Measurements from ENCODE around the gene CD276. TPM values are rescaled to one million over a fixed set of nuclear protein-coding genes. Genes with fewer than 3 reads are reported as not detected.

CD276 gene
- total RNA-seq, 2 experiments from 2014 or later: not detected

- H3K4me1 Mint-ChIP-seq (ENCODE audit: low read depth): peaks cover 11% of the 10 kb centered on the region
- DNase-seq (no peak), ATAC-seq (no peak)
- peaks cover 65% of the 10 kb centered on the region for H3K27me3 Mint-ChIP-seq (ENCODE audit: low read depth)
- no peak overlapping the region for H3K27ac Mint-ChIP-seq
- ChIA-PET CTCF (interaction anchor here (1.1 to 4.4 kb wide), 7 partner anchors 8 to 124 kb away, joined by 3 to 30 read pairs (median 7); no protein-coding TSS in a partner anchor), POLR2A (interaction anchor here (0.9 kb wide), 1 partner anchor 32 kb away, joined by 3 read pairs; no protein-coding TSS in a partner anchor)
- H3K9me3 Mint-ChIP-seq (ENCODE audit: insufficient read depth): no peaks in the 10 kb centered on the region
- no peak overlapping the region for H3K4me3 Mint-ChIP-seq
- H3K36me3 Mint-ChIP-seq (ENCODE audit: low read depth): no peaks in the 10 kb centered on the region
Measured at GRCh38 chr15:73685981-73686380, 1.8 kb downstream of the CD276 start.

DNA sequence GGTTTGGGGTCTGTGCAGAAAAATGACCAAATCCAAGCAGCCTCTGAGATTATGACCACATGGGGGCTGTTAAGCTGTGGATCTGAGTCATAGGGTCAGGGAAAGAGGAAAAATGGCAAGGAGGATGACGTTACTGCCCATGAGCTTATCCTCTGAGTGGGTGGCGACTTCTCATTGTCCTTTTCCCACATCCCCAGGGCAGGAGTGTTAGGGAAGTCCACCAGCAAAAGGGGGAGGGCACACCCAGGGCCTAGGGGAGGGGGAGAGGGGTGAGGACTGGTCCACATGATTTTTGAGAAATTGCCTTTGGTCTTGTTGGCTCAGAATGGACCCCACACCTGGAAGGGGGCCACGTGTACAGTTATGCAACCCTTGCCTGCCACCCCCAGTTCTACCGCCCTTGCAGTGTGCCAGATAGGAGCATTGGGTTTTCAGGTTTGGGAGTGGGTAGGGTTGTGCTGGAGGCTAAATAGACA is 2.6 kb downstream of the CD276 start:
- H3K36me3 Mint-ChIP-seq (ENCODE audit: low read depth): no peaks in the 10 kb centered on the region
- DNase-seq (no peak), ATAC-seq (no peak)
- peaks cover 11% of the 10 kb centered on the region for H3K4me1 Mint-ChIP-seq (ENCODE audit: low read depth)
- H3K4me3 Mint-ChIP-seq: no peak overlapping the region
- peaks cover 57% of the 10 kb centered on the region for H3K27me3 Mint-ChIP-seq (ENCODE audit: low read depth)
- H3K27ac Mint-ChIP-seq: no peak overlapping the region
- no peaks in the 10 kb centered on the region for H3K9me3 Mint-ChIP-seq (ENCODE audit: insufficient read depth)
- ChIA-PET CTCF (interaction anchor here (1.4 to 4.4 kb wide), 6 partner anchors 8 to 50 kb away, joined by 4 to 30 read pairs (median 12); no protein-coding TSS in a partner anchor), POLR2A (no interaction called here)

DNA sequence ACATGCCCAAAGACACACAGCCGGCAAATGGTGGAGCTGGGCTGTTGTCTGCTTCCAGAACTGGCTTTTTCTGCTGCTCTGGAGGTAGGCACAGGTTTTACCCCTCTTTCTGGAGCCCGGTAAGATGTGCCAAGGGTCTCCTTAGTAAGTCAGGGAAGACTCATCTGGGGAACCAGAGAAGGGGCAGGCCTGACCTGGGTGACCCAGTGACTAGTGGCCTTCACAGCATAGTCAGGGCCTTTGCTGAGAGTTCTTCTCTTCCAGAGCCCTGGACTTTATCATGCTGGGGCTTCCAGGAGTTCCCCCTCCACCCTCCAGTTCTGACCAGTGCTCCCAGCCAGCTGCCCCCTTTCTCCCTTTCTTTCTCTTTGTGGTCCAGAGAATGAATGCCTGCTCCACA is 3.2 kb downstream of the CD276 start:
- Mint-ChIP-seq H3K36me3 (ENCODE audit: low read depth) (no peaks in the 10 kb centered on the region), H3K4me3 (no peak overlapping the region), H3K27ac (no peak overlapping the region), H3K4me1 (ENCODE audit: low read depth) (peaks cover 11% of the 10 kb centered on the region), H3K27me3 (ENCODE audit: low read depth) (peaks cover 51% of the 10 kb centered on the region), H3K9me3 (ENCODE audit: insufficient read depth) (no peaks in the 10 kb centered on the region)
- ChIA-PET CTCF (interaction anchor here (2.0 to 3.7 kb wide), 2 partner anchors 10 to 17 kb away, joined by 17 to 30 read pairs; no protein-coding TSS in a partner anchor), POLR2A (no interaction called here)
- no peak for DNase-seq
- ATAC-seq: no peak

DNA sequence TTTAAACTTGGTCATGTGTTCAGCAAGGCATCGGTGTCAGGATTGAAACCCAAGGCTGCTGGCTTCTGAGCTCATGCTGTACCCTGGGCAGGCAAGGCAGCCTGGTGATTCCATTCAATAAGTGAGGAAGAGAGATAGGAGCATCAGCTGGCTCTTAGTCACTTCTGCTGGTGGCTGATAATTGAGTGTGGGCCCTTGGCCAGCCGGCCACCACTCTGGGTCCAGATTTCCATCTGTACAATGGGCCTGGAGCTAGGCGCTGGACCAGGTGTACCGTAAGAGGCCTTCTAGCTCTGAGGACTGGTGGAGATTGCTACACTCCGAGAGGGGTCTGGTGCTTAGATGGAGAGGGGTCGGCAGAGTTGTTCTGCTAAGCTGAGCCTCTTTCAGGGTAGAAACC is 4.3 kb downstream of the CD276 start:
- Mint-ChIP-seq H3K4me1 (ENCODE audit: low read depth) (peaks cover 8% of the 10 kb centered on the region), H3K27ac (no peak overlapping the region), H3K36me3 (ENCODE audit: low read depth) (no peaks in the 10 kb centered on the region), H3K9me3 (ENCODE audit: insufficient read depth) (no peaks in the 10 kb centered on the region), H3K4me3 (no peak overlapping the region), H3K27me3 (ENCODE audit: low read depth) (peaks cover 49% of the 10 kb centered on the region)
- POLR2A ChIA-PET: no interaction called here
- ATAC-seq (no peak), DNase-seq (no peak)
- CTCF ChIA-PET: interaction anchor here (0.6 to 3.7 kb wide), 3 partner anchors 11 to 16 kb away, joined by 3 to 30 read pairs (median 4); no protein-coding TSS in a partner anchor

DNA sequence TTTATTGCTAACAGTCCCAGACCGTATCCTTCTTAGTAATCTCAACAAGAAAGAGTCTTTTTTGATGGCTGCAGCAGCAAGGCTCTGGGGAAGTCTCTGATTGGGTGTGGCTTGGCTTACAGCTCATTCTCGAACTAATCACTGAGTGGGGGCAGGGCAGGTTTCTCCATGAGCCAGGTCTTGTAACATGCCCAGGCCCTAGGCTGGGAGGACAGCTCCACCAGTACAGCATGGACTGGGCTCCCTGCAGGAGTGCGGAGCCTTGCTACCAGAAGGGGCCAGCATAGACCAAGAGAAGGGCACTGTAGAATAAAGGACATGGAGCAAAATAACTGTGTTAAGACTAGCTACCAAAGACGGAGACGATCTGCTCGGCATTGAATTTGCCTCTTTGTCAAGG is 7.2 kb downstream of the CD276 start:
- DNase-seq: no peak
- Mint-ChIP-seq H3K9me3 (ENCODE audit: insufficient read depth) (no peaks in the 10 kb centered on the region), H3K4me3 (no peak overlapping the region), H3K36me3 (ENCODE audit: low read depth) (no peaks in the 10 kb centered on the region), H3K4me1 (ENCODE audit: low read depth) (peaks cover 13% of the 10 kb centered on the region), H3K27me3 (ENCODE audit: low read depth) (peaks cover 49% of the 10 kb centered on the region), H3K27ac (no peak overlapping the region)
- CTCF ChIA-PET: interaction anchor here (0.6 to 2.0 kb wide), 7 partner anchors 9 to 1229 kb away, joined by 3 to 16 read pairs (median 3); no protein-coding TSS in a partner anchor
- POLR2A ChIA-PET: no interaction called here
- no peak for ATAC-seq

DNA sequence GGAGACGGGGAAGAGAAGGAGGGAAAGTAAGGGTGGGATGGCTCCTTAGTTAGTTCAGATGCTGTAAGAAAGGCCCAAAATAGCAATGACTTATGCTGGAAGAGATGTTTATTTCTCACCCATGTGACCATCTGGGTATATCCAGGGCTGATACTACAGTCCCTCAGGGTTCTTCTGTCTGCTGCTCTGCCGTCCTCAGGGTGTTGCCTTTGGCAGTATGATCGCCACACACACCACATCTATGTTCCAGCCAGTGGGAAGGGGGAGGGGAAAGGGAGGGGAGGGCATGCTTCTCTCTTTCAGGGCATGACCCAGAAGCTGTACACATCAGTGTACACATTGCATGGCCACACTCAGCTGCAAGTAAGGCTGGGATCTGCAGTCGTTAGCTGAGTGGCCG is 10.2 kb downstream of the CD276 start:
- Mint-ChIP-seq H3K27ac (no peak overlapping the region), H3K27me3 (ENCODE audit: low read depth) (peaks cover 48% of the 10 kb centered on the region), H3K4me1 (ENCODE audit: low read depth) (peaks cover 32% of the 10 kb centered on the region), H3K9me3 (ENCODE audit: insufficient read depth) (no peaks in the 10 kb centered on the region), H3K36me3 (ENCODE audit: low read depth) (no peaks in the 10 kb centered on the region), H3K4me3 (no peak overlapping the region)
- ChIA-PET POLR2A (no interaction called here), CTCF (interaction anchor here (0.8 to 10.0 kb wide), 5 partner anchors 8 to 60 kb away, joined by 3 to 228 read pairs (median 7); partner anchors contain the start of gene NPTN)
- DNase-seq (no peak), ATAC-seq (no peak)

- H3K27me3 Mint-ChIP-seq (ENCODE audit: low read depth): peaks cover 59% of the 10 kb centered on the region
- POLR2A ChIA-PET: interaction anchor here (1.3 kb wide), 1 partner anchor 14 kb away, joined by 3 read pairs; no protein-coding TSS in a partner anchor
- no peak for ATAC-seq
- no peaks in the 10 kb centered on the region for H3K36me3 Mint-ChIP-seq (ENCODE audit: low read depth)
- DNase-seq: no peak
- H3K4me3 Mint-ChIP-seq: no peak overlapping the region
- no peak overlapping the region for H3K27ac Mint-ChIP-seq
- peaks cover 35% of the 10 kb centered on the region for H3K4me1 Mint-ChIP-seq (ENCODE audit: low read depth)
- H3K9me3 Mint-ChIP-seq (ENCODE audit: insufficient read depth): no peaks in the 10 kb centered on the region
- CTCF ChIA-PET: interaction anchor here (1.0 to 10.0 kb wide), 8 partner anchors 9 to 211 kb away, joined by 3 to 228 read pairs (median 7); partner anchors contain the start of gene NPTN
Measured at GRCh38 chr15:73695773-73696640, 11.8 kb downstream of the CD276 start.

- H3K27me3 Mint-ChIP-seq (ENCODE audit: low read depth): peaks cover 59% of the 10 kb centered on the region
- peak overlapping the region; percentile 30 for H3K4me3 Mint-ChIP-seq
- CTCF ChIA-PET: interaction anchor here (0.8 to 10.0 kb wide), 7 partner anchors 8 to 211 kb away, joined by 3 to 228 read pairs (median 4); partner anchors contain the start of gene NPTN
- ATAC-seq (no peak), DNase-seq (no peak)
- no peak overlapping the region for H3K27ac Mint-ChIP-seq
- no peaks in the 10 kb centered on the region for H3K36me3 Mint-ChIP-seq (ENCODE audit: low read depth)
- peaks cover 35% of the 10 kb centered on the region for H3K4me1 Mint-ChIP-seq (ENCODE audit: low read depth)
- POLR2A ChIA-PET: interaction anchor here (1.3 kb wide), 1 partner anchor 14 kb away, joined by 3 read pairs; no protein-coding TSS in a partner anchor
- H3K9me3 Mint-ChIP-seq (ENCODE audit: insufficient read depth): no peaks in the 10 kb centered on the region
Measured at GRCh38 chr15:73696641-73697001, 12.4 kb downstream of the CD276 start.

GRCh38 chr15:73697033-73697467 is 12.9 kb downstream of the CD276 start:
- peaks cover 59% of the 10 kb centered on the region for H3K27me3 Mint-ChIP-seq (ENCODE audit: low read depth)
- POLR2A ChIA-PET: interaction anchor here (0.8 to 1.3 kb wide), 2 partner anchors 15 to 61 kb away, joined by 3 read pairs; no protein-coding TSS in a partner anchor
- H3K9me3 Mint-ChIP-seq (ENCODE audit: insufficient read depth): no peaks in the 10 kb centered on the region

DNA sequence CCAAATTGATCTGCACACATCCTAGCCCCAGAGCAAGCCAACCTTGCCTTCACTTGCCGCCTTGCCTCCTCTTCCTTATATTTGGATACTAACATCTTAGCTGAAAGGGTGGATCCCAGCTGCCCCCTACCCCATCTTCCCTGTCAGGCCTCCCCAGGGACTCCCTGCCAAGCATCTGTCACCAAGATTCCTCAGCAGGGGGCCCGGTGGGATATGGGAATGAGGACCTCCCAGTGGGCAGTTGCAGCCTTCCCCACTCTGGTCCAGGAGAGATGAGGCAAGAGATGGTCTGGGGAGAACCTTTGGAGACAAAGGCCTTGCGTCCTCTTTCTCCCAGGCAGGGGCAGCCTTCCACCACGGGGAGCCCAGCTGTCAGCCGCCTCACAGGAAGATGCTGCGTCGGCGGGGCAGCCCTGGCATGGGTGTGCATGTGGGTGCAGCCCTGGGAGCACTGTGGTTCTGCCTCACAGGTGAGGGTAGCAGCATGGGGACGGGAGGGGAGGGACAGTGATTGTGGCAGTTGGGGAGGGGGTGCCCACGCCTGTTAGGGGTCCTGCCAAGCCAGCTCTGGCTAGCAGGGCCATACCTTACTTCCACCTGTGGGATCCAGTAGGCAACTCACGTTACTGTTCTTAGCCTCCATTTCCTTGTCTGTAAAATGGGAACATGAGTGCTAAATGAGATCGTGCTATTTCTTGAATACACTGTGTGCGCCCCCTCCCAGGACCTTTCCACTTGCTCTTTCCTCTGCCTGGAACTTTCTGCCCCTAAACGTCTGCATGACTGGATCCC is 15.3 kb downstream of the CD276 start:
- DNase-seq: no peak
- Mint-ChIP-seq H3K9me3 (ENCODE audit: insufficient read depth) (no peaks in the 10 kb centered on the region), H3K27me3 (ENCODE audit: low read depth) (peaks cover 40% of the 10 kb centered on the region), H3K4me3 (no peak overlapping the region), H3K27ac (no peak overlapping the region), H3K4me1 (ENCODE audit: low read depth) (peaks cover 29% of the 10 kb centered on the region), H3K36me3 (ENCODE audit: low read depth) (no peaks in the 10 kb centered on the region)
- no peak for ATAC-seq
- POLR2A ChIA-PET: interaction anchor here (0.6 to 1.3 kb wide), 2 partner anchors 63 to 143 kb away, joined by 4 read pairs; no protein-coding TSS in a partner anchor
- CTCF ChIA-PET: interaction anchor here (0.6 to 10.0 kb wide), 45 partner anchors 8 to 1462 kb away, joined by 3 to 228 read pairs (median 4); partner anchors contain the start of gene NPTN

More at GRCh38 chr15:73697033-73697467, 12.9 kb downstream of the CD276 start:
- peak; percentile 90 for ATAC-seq
- Mint-ChIP-seq H3K4me1 (ENCODE audit: low read depth) (peaks cover 35% of the 10 kb centered on the region), H3K27ac (no peak overlapping the region), H3K4me3 (peak overlapping the region; percentile 30), H3K36me3 (ENCODE audit: low read depth) (no peaks in the 10 kb centered on the region)
- peak; percentile 91 for DNase-seq
- CTCF ChIA-PET: interaction anchor here (0.8 to 10.0 kb wide), 8 partner anchors 8 to 210 kb away, joined by 3 to 228 read pairs (median 6); partner anchors contain the start of gene NPTN
